Measurements from ENCODE around the gene SERPIND1.

DNA sequence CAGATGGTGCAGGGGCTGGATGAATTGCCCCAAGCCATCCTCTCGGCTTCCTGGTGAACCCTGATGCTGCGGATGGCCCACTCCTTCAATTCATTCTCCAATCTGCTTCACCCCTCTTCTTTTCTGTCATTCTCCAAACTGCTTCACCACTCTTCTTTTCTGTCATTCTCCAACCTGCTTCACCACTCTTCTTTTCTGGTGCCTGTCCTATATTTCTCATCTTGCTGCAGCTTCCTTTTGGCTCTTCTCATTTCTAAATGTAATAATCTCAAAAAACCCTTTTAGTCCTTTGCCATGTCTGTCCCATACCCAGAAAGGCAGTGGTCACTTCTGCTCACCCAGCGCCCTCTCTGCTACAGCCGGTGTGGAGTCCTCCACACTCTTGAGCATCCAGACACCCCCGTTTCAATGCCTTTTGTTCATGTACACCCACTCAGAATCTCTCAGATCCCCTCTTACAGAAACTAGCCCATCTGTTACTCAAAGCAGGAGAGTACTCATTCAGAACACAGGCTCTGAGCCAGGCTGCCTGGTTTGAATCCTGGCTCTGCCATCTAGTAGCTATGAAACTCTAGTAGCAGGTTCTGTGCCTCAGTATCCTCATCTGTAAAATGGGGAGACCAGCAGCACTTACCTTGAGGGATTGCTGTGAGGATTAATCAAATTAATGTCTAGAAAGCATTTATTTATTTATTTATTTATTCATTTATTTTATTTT is 14.9 kb downstream of the SERPIND1 start:
- no peak for TF ChIP-seq CTCF (IDR thresholded peaks at IDR 0.05; ENCODE audit: insufficient read depth, low read depth, low read length)
- TF ChIP-seq EZH2 (IDR thresholded peaks at IDR 0.05; ENCODE audit: insufficient read depth, low read length) = no peak
